HG03520 (cell line): ENCODE data around the gene TRPV5.

Source experiments
- ATAC-seq: cut with Tn5 transposase; IDR thresholded peaks from one replicate; pipeline ENCODE4 v1.9.1; 2021; ENCODE audit warnings: mild to moderate bottlenecking, moderate library complexity; ENCODE audit not compliant: unreplicated experiment

Gene TRPV5

GRCh38 chr7:142910481-142910880, 23.1 kb downstream of the TRPV5 start:
- ATAC-seq = no peak

- no peak for ATAC-seq
Observed at GRCh38 chr7:142910031-142910433, 23.5 kb downstream of the TRPV5 start.

GRCh38 chr7:142908921-142909890, 24.3 kb downstream of the TRPV5 start:
- ATAC-seq = no peak

GRCh38 chr7:142908290-142908689, 25.3 kb downstream of the TRPV5 start:
- no peak for ATAC-seq

GRCh38 chr7:142906643-142907042, 26.9 kb downstream of the TRPV5 start:
- ATAC-seq = no peak

GRCh38 chr7:142905759-142906158, 27.8 kb downstream of the TRPV5 start:
- no peak for ATAC-seq

GRCh38 chr7:142904128-142904527, 29.4 kb downstream of the TRPV5 start:
- no peak for ATAC-seq

- no peak for ATAC-seq
Observed at GRCh38 chr7:142901426-142902259, 31.9 kb downstream of the TRPV5 start.

GRCh38 chr7:142899661-142900060, 33.9 kb downstream of the TRPV5 start:
- ATAC-seq = no peak

- ATAC-seq = no peak
Observed at GRCh38 chr7:142898377-142899170, 35.0 kb downstream of the TRPV5 start.

- no peak for ATAC-seq
Observed at GRCh38 chr7:142897691-142898090, 35.9 kb downstream of the TRPV5 start.

- no peak for ATAC-seq
Observed at GRCh38 chr7:142896741-142897379, 36.7 kb downstream of the TRPV5 start.

- no peak for ATAC-seq
Observed at GRCh38 chr7:142896151-142896550, 37.4 kb downstream of the TRPV5 start.

GRCh38 chr7:142894985-142895593, 38.5 kb downstream of the TRPV5 start:
- no peak for ATAC-seq

- ATAC-seq = no peak
Observed at GRCh38 chr7:142894112-142894984, 39.2 kb downstream of the TRPV5 start.

GRCh38 chr7:142892951-142893350, 40.6 kb downstream of the TRPV5 start:
- ATAC-seq = no peak

- no peak for ATAC-seq
Observed at GRCh38 chr7:142891490-142892082, 42.0 kb downstream of the TRPV5 start.

GRCh38 chr7:142890874-142891485, 42.6 kb downstream of the TRPV5 start:
- ATAC-seq = no peak
